H9 (cell line): ENCODE measurements around the gene DDX1. TPM values are rescaled to one million over a fixed set of nuclear protein-coding genes. Genes with fewer than 3 reads are reported as not detected.

Experiments used
- DNase-seq: peaks from one replicate; pipeline ENCODE4 v3.0.0-alpha.2; 2017
- H2AFZ ChIP-seq: one replicate; pipeline ENCODE4 v1.6.1; 2013; ENCODE audit warnings: mild to moderate bottlenecking, low read length, control low read depth, moderate library complexity
- H2AK5ac ChIP-seq: 2 replicates; pipeline ENCODE4 v1.6.1; 2013; ENCODE audit warnings: low read length, control low read depth, mixed read lengths; ENCODE audit not compliant: insufficient read length
- H2BK120ac ChIP-seq: one replicate; pipeline ENCODE4 v1.6.1; 2013; ENCODE audit warnings: low read depth, mild to moderate bottlenecking, low read length, control low read depth, inconsistent platforms; ENCODE audit not compliant: poor library complexity, severe bottlenecking
- H2BK12ac ChIP-seq: 2 replicates; pipeline ENCODE4 v1.6.1; 2013; ENCODE audit warnings: low read length, control low read depth, mixed read lengths, low read depth; ENCODE audit not compliant: insufficient read length
- H2BK15ac ChIP-seq: 2 replicates; pipeline ENCODE4 v1.6.1; 2013; ENCODE audit warnings: low read depth, low read length, control low read depth
- H2BK20ac ChIP-seq: one replicate; pipeline ENCODE4 v1.6.1; 2013; ENCODE audit warnings: low read depth, mild to moderate bottlenecking, low read length, control low read depth, inconsistent platforms; ENCODE audit not compliant: poor library complexity, severe bottlenecking
- H2BK5ac ChIP-seq: 2 replicates; pipeline ENCODE4 v1.6.1; 2013; ENCODE audit warnings: low read length, control low read depth, mixed read lengths; ENCODE audit not compliant: insufficient read length
- H3K14ac ChIP-seq: 2 replicates; pipeline ENCODE4 v1.6.1; 2013; ENCODE audit warnings: low read length, control low read depth; ENCODE audit not compliant: insufficient read depth
- H3K18ac ChIP-seq: 2 replicates; pipeline ENCODE4 v1.6.1; 2013; ENCODE audit warnings: low read depth, mild to moderate bottlenecking, mixed read lengths, low read length, control low read depth; ENCODE audit not compliant: insufficient read length
- H3K23ac ChIP-seq: 2 replicates; pipeline ENCODE4 v1.6.1; 2013; ENCODE audit warnings: low read length, control low read depth, mixed read lengths, low read depth; ENCODE audit not compliant: insufficient read length
- H3K23me2 ChIP-seq: 2 replicates; pipeline ENCODE4 v1.6.1; 2013; ENCODE audit warnings: low read depth, mild to moderate bottlenecking, mixed read lengths, low read length, control low read depth; ENCODE audit not compliant: insufficient read length, poor library complexity, severe bottlenecking
- H3K27ac ChIP-seq: 2 replicates; pipeline ENCODE4 v1.5.1; 2013; ENCODE audit warnings: low read length, control low read depth, mixed read lengths, low read depth; ENCODE audit not compliant: insufficient read length
- H3K27me3 ChIP-seq: 2 replicates; pipeline ENCODE4 v1.6.1; 2013; ENCODE audit warnings: low read length, control low read depth, inconsistent platforms; ENCODE audit not compliant: insufficient read depth
- H3K4ac ChIP-seq: 2 replicates; pipeline ENCODE4 v1.6.1; 2013; ENCODE audit warnings: low read depth, mild to moderate bottlenecking, control low read depth, inconsistent platforms, low read length, moderate library complexity
- H3K4me1 ChIP-seq: 2 replicates; pipeline ENCODE4 v1.6.1; 2013; ENCODE audit warnings: low read length, control low read depth, inconsistent platforms; ENCODE audit not compliant: insufficient read depth
- H3K4me2 ChIP-seq: 2 replicates; pipeline ENCODE4 v1.6.1; 2013; ENCODE audit warnings: low read length, control low read depth, mixed read lengths; ENCODE audit not compliant: insufficient read length, insufficient read depth
- H3K56ac ChIP-seq: 2 replicates; pipeline ENCODE4 v1.6.1; 2013; ENCODE audit warnings: low read depth, mild to moderate bottlenecking, mixed read lengths, low read length, control low read depth; ENCODE audit not compliant: insufficient read length
- H3K79me1 ChIP-seq: 2 replicates; pipeline ENCODE4 v1.6.1; 2013; ENCODE audit warnings: low read depth, mild to moderate bottlenecking, moderate library complexity, low read length, control low read depth, inconsistent platforms; ENCODE audit not compliant: insufficient read depth, poor library complexity, severe bottlenecking
- H3K79me2 ChIP-seq: 2 replicates; pipeline ENCODE4 v1.6.1; 2013; ENCODE audit warnings: low read length, control low read depth, inconsistent platforms; ENCODE audit not compliant: insufficient read depth
- H3K9ac ChIP-seq: 2 replicates; pipeline ENCODE4 v1.6.1; 2013; ENCODE audit warnings: low read length, control low read depth, mixed read lengths; ENCODE audit not compliant: insufficient read length; ENCODE audit errors: extremely low read depth
- H3K9me3 ChIP-seq: one replicate; pipeline ENCODE4 v1.6.1; 2013; ENCODE audit warnings: low read depth, low read length, inconsistent platforms; ENCODE audit not compliant: control insufficient read depth
- H3T11ph ChIP-seq: one replicate; pipeline ENCODE4 v1.6.1; 2013; ENCODE audit warnings: mild to moderate bottlenecking, low read length, control low read depth, inconsistent platforms
- H4K20me1 ChIP-seq: one replicate; pipeline ENCODE4 v1.6.1; 2013; ENCODE audit not compliant: control insufficient read depth, insufficient read length, insufficient read depth
- H4K5ac ChIP-seq: 2 replicates; pipeline ENCODE4 v1.6.1; 2013; ENCODE audit warnings: low read depth, mild to moderate bottlenecking, mixed read lengths, low read length, control low read depth; ENCODE audit not compliant: insufficient read length
- H4K8ac ChIP-seq: replicated peaks from 2 replicates; pipeline ENCODE4 v1.6.1; 2013; ENCODE audit warnings: low read length, control low read depth, mixed read lengths, low read depth; ENCODE audit not compliant: insufficient read length
- H4K91ac ChIP-seq: 2 replicates; pipeline ENCODE4 v1.6.1; 2013; ENCODE audit warnings: low read depth, mild to moderate bottlenecking, moderate library complexity, mixed read lengths, low read length, control low read depth; ENCODE audit not compliant: insufficient read length
- H3K27ac Mint-ChIP-seq, 3 experiments: 2 replicates in 2 of 3; 3 replicates in 1 of 3; pipeline ENCODE4 v1.8.0; 2020 to 2021; ENCODE audit warnings: mixed read lengths in 3 of 3, mild to moderate bottlenecking in 1 of 3, moderate library complexity in 1 of 3
- H3K27me3 Mint-ChIP-seq: 2 replicates; pipeline ENCODE4 v1.8.0; 2021; ENCODE audit warnings: low read depth, mild to moderate bottlenecking, moderate library complexity, mixed read lengths
- H3K36me3 Mint-ChIP-seq, 3 experiments: 2 replicates in 2 of 3; 3 replicates in 1 of 3; pipeline ENCODE4 v1.8.0; 2020 to 2021; ENCODE audit warnings: low read depth in 3 of 3, mixed read lengths in 3 of 3; ENCODE audit not compliant: insufficient read depth in 1 of 3
- H3K4me1 Mint-ChIP-seq, 2 experiments: 2 replicates each; pipeline ENCODE4 v1.8.0; 2020; ENCODE audit warnings: mixed read lengths in 2 of 2
- H3K4me3 Mint-ChIP-seq, 2 experiments: 2 replicates in 1 of 2; 3 replicates in 1 of 2; pipeline ENCODE4 v1.8.0; 2020 to 2021; ENCODE audit warnings: mild to moderate bottlenecking in 2 of 2, mixed read lengths in 2 of 2, moderate library complexity in 1 of 2
- H3K9me3 Mint-ChIP-seq, 2 experiments: 2 replicates in 1 of 2; 3 replicates in 1 of 2; pipeline ENCODE4 v1.8.0; 2020; ENCODE audit warnings: mild to moderate bottlenecking in 2 of 2, mixed read lengths in 2 of 2, moderate library complexity in 1 of 2
- CTCF ChIP-seq: fragments of 200-600 bp; sonication (generic); conservative IDR thresholded peaks from 3 replicates; pipeline ENCODE4 v1.8.0; 2021; ENCODE audit warnings: antibody characterized with exemption, mild to moderate bottlenecking
- WGBS: extraction: QIAGEN DNeasy Blood & Tissue Kit; methylation state at CpG from one replicate; pipeline ENCODE4 v1.1.7; 2013; ENCODE audit warnings: missing lambda C conversion rate, low lambda C conversion rate, mixed read lengths; ENCODE audit not compliant: insufficient read length; ENCODE audit errors: extremely low coverage; 5-methylcytosine and 5-hydroxymethylcytosine counted together
- total RNA-seq: library from RNA; stranded (reverse); gene quantifications from 2 replicates; pipeline ENCODE4 v1.2.1, GENCODE V29; 2021

DDX1 gene
- total RNA-seq, 1 experiment from 2014 or later, result 120 TPM

GRCh38 chr2:15555760-15556193, 35.9 kb upstream of the DDX1 start:
- Histone ChIP-seq H4K91ac (no peak overlapping the region), H3K9me3 (no peaks in the 10 kb centered on the region), H4K20me1 (no peaks in the 10 kb centered on the region), H3K4ac (no peak overlapping the region), H4K5ac (no peak overlapping the region), H2BK20ac (no peak overlapping the region), H2AK5ac (no peak overlapping the region), H3K56ac (no peak overlapping the region), H3K4me2 (no peak overlapping the region), H3K79me1 (peaks cover 6% of the 10 kb centered on the region), H3K79me2 (no peaks in the 10 kb centered on the region; the same call in 1 of the 2 replicates), H2BK5ac (no peak overlapping the region), H3K23me2 (peaks cover 7% of the 10 kb centered on the region), H2BK15ac (no peak overlapping the region), H3K14ac (no peak overlapping the region), H4K8ac (no peak overlapping the region), H2BK12ac (no peak overlapping the region), H2BK120ac (no peak overlapping the region), H3K4me1 (0 out of 2 replicates have a peak, but pooled peaks cover 3% of the 10 kb centered on the region), H3K9ac (no peak overlapping the region), H3K27me3 (no peaks in the 10 kb centered on the region), H3K27ac (no peak overlapping the region), H3K23ac (no peak overlapping the region), H3K18ac (no peak overlapping the region), H3T11ph (no peak overlapping the region), H2AFZ (no peak overlapping the region)
- no CpG with 5 or more reads among the region's 3 CpGs for WGBS
- Mint-ChIP-seq H3K27ac (no peak overlapping the region), H3K4me1 (peaks cover 6 to 8% of the 10 kb centered on the region in 2 experiments), H3K27me3 (no peaks in the 10 kb centered on the region), H3K9me3 (no peaks in the 10 kb centered on the region), H3K4me3 (no peak overlapping the region), H3K36me3 (peaks cover 0 to 9% (median 0%) of the 10 kb centered on the region in 3 experiments; a peak in 2 of 7 replicates)
- no peak for TF ChIP-seq CTCF
- no peak for DNase-seq
